ENCODE results near the gene SLC16A11. TPM values are rescaled to one million over a fixed set of nuclear protein-coding genes. Genes with fewer than 3 reads are reported as not detected.

SLC16A11 gene
- total RNA-seq, 1 donor from 2014 or later = not detected

DNA sequence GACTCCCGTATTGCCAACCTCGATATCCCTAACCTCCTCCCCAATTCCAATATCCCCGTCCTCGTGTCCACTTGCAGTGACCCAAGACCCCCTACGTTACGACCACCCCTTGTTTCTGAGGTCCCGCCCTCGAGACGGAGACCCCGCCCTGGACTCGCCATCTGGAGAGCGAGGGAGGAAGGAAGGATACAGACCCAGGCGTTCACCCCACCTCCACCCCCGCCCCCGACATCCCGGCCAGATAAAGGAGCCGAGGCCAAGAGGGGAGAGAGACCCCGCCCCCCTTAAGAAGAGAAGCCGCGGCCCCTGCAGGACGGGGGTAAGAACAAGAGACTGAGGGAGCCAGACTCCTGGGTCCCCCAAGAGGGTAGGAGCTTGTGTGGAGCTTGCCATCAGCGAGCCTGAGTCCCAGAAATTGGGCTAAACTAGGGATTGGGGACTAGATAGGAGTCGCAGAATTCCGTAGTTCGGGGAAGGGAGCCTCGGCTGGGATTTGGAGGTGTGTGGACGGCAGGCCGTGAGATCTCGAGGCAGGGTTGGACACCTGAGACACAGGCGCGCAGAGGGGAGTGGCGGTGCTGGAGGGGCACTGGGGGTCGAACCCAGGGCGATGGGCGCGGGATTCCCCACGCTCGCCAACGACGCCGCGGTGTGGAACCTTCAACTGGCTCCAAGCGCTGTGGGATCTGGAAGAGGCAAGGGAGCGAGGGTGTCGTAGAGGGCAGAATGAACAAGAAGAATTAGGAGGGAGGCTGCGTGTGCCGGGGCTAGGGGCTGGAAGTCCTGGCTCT is 20.9 kb downstream of the SLC16A11 start, which contains the start of gene BCL6B:
Gene BCL6B (plus strand): TSS at position 270 of the 791 bp plus-strand sequence. CDS start 622 bp downstream, outside the sequence.
- H4K20me1 ChIP-seq (ENCODE audit: insufficient read depth, low read length) = no peaks in the 10 kb centered on the region
- no peak for FAIRE-seq
- H3K4me3 ChIP-seq (ENCODE audit: insufficient read depth, low read depth, low read length) = peak within 1 kb of the TSS; percentile 35
- peaks cover 2% of the 10 kb centered on the region for H3K9me3 Mint-ChIP-seq (ENCODE audit: unreplicated experiment)
- H3K4me2 ChIP-seq (ENCODE audit: low read length) = peak within 1 kb of the TSS; percentile 79
- peaks cover 5% of the 10 kb centered on the region for H3K4me1 ChIP-seq (ENCODE audit: insufficient read depth, low read length)
- no peaks in the 10 kb centered on the region for H3K9me3 ChIP-seq (ENCODE audit: insufficient read depth, low read depth, low read length)
- DNase-seq (ENCODE audit: low read depth) = no peak
- H3K36me3 Mint-ChIP-seq (ENCODE audit: low read depth, unreplicated experiment) = peaks cover 3% of the 10 kb centered on the region
- peak within 1 kb of the TSS; percentile 5 for H3K9ac ChIP-seq (ENCODE audit: low read length)
- no peak within 1 kb of the TSS for H3K4me3 Mint-ChIP-seq (ENCODE audit: unreplicated experiment)
- H2AFZ ChIP-seq (ENCODE audit: low read depth, low read length) = peak within 1 kb of the TSS; percentile 81
- peaks cover 27% of the 10 kb centered on the region for H3K27me3 Mint-ChIP-seq (ENCODE audit: low read depth, unreplicated experiment)
- H3K4me1 Mint-ChIP-seq (ENCODE audit: low read depth, unreplicated experiment) = peaks cover under 1% of the 10 kb centered on the region
- H3K79me2 ChIP-seq (ENCODE audit: insufficient read depth, low read length) = no peaks in the 10 kb centered on the region
- H3K27ac Mint-ChIP-seq (ENCODE audit: unreplicated experiment) = no peak within 1 kb of the TSS
- no peak within 1 kb of the TSS for H3K27ac ChIP-seq (ENCODE audit: low read depth, low read length)
- peak; percentile 79 for TF ChIP-seq EZH2 (IDR thresholded peaks at IDR 0.05; ENCODE audit: insufficient read depth, low read length)
- TF ChIP-seq, protein P1, sequence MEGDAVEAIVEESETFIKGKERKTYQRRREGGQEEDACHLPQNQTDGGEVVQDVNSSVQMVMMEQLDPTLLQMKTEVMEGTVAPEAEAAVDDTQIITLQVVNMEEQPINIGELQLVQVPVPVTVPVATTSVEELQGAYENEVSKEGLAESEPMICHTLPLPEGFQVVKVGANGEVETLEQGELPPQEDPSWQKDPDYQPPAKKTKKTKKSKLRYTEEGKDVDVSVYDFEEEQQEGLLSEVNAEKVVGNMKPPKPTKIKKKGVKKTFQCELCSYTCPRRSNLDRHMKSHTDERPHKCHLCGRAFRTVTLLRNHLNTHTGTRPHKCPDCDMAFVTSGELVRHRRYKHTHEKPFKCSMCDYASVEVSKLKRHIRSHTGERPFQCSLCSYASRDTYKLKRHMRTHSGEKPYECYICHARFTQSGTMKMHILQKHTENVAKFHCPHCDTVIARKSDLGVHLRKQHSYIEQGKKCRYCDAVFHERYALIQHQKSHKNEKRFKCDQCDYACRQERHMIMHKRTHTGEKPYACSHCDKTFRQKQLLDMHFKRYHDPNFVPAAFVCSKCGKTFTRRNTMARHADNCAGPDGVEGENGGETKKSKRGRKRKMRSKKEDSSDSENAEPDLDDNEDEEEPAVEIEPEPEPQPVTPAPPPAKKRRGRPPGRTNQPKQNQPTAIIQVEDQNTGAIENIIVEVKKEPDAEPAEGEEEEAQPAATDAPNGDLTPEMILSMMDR (IDR thresholded peaks at IDR 0.05; ENCODE audit: insufficient read depth, low read depth, low read length) = no peak
- peaks cover 10% of the 10 kb centered on the region for H3K27me3 ChIP-seq (ENCODE audit: insufficient read depth, low read length)
- no peaks in the 10 kb centered on the region for H3K36me3 ChIP-seq (ENCODE audit: insufficient read depth, low read length)

DNA sequence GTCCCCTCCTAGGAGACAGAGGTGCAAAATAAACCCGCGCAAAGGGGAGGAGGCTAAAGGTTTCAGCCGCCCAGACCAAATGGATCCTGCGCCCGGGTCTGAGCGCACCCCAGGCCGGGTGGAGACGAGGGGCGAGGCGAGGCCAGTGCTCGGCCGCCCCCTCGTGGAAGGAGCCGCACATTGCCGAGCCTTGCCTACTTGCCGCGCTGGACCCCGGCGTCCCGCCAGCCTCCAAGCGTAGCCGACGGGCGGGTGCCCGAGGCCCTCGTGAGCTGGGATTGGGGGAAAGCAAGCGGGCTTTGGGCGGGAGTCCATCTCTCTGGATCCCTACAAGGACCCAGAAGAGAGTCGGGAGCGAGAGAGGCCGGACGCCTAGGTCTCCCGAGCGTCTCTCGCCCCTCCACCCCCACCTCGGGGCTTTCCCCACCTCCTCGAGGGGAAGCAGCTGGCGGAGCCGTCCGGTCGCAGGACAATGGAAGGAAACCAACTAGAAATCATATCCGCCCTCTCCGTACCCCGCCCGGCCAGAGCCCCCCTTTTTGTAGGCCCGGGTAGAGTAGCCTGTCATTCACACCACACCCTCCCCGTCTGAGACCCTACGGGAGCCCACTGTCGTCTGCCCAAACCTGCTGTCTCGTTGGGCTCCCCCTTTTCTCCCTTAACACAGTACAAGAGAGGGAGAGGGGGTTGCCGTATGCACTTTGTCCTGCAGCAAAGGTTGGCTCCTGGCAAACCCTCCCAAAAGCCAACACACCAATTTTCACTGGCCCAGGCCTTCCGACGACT is 21.7 kb downstream of the SLC16A11 start:
- Histone ChIP-seq H3K36me3 (ENCODE audit: insufficient read depth, low read length) (no peaks in the 10 kb centered on the region), H3K4me1 (ENCODE audit: insufficient read depth, low read length) (peaks cover 5% of the 10 kb centered on the region), H4K20me1 (ENCODE audit: insufficient read depth, low read length) (no peaks in the 10 kb centered on the region), H3K9ac (ENCODE audit: low read length) (peak overlapping the region; percentile 5), H3K27ac (ENCODE audit: low read depth, low read length) (no peak overlapping the region), H3K9me3 (ENCODE audit: insufficient read depth, low read depth, low read length) (no peaks in the 10 kb centered on the region), H3K4me2 (ENCODE audit: low read length) (peak overlapping the region; percentile 79), H3K27me3 (ENCODE audit: insufficient read depth, low read length) (peaks cover 10% of the 10 kb centered on the region), H3K4me3 (ENCODE audit: insufficient read depth, low read depth, low read length) (peak overlapping the region; percentile 32), H3K79me2 (ENCODE audit: insufficient read depth, low read length) (no peaks in the 10 kb centered on the region), H2AFZ (ENCODE audit: low read depth, low read length) (peak overlapping the region; percentile 79)
- no peak overlapping the region for H3K4me3 Mint-ChIP-seq (ENCODE audit: unreplicated experiment)
- FAIRE-seq (no peak), DNase-seq (ENCODE audit: low read depth) (no peak)
- H3K27me3 Mint-ChIP-seq (ENCODE audit: low read depth, unreplicated experiment) = peaks cover 27% of the 10 kb centered on the region
- peaks cover 4% of the 10 kb centered on the region for H3K4me1 Mint-ChIP-seq (ENCODE audit: low read depth, unreplicated experiment)
- H3K27ac Mint-ChIP-seq (ENCODE audit: unreplicated experiment) = no peak overlapping the region
- peaks cover 4% of the 10 kb centered on the region for H3K36me3 Mint-ChIP-seq (ENCODE audit: low read depth, unreplicated experiment)
- H3K9me3 Mint-ChIP-seq (ENCODE audit: unreplicated experiment) = peaks cover 2% of the 10 kb centered on the region
- no peak for TF ChIP-seq EZH2 (IDR thresholded peaks at IDR 0.05; ENCODE audit: insufficient read depth, low read length)
- TF ChIP-seq, protein P1 (IDR thresholded peaks at IDR 0.05; ENCODE audit: insufficient read depth, low read depth, low read length) = peak; percentile 55

Measured in astrocyte (in vitro differentiated cells and primary cell).